HEK293T (cell line): ENCODE measurements around the gene TBC1D10A.

Source experiments
- CTCF ChIA-PET: fragments of 350-600 bp; formaldehyde crosslinking; extraction: SDS; loops from one replicate; lab custom pipeline; 2021; ENCODE audit warnings: antibody characterized with exemption, inconsistent platforms; lab: Yijun Ruan, JAX
- POLR2A ChIA-PET: fragments of 350-600 bp; formaldehyde crosslinking; extraction: SDS; loops from one replicate; lab custom pipeline; 2020; ENCODE audit warnings: antibody characterized with exemption, inconsistent platforms; lab: Yijun Ruan, JAX
- DNase-seq: peaks from one replicate; pipeline ENCODE4 v3.0.0; 2012; ENCODE audit warnings: mixed read lengths; ENCODE audit errors: extremely low spot score
- ARNT ChIP-seq: fragments of 450-650 bp; IDR thresholded peaks from 2 replicates; pipeline ENCODE4 v1.6.1; 2017; ENCODE audit warnings: mild to moderate bottlenecking
- BHLHE40 ChIP-seq: fragments of 450-650 bp; IDR thresholded peaks from 2 replicates; pipeline ENCODE4 v1.6.1; 2016; ENCODE audit warnings: mild to moderate bottlenecking, moderate library complexity, borderline replicate concordance
- CTBP1 ChIP-seq: fragments of 450-650 bp; IDR thresholded peaks from 2 replicates; pipeline ENCODE4 v1.6.1; 2016; ENCODE audit warnings: borderline replicate concordance
- ELF4 ChIP-seq: fragments of 450-650 bp; IDR thresholded peaks from 2 replicates; pipeline ENCODE4 v1.6.1; 2017; ENCODE audit warnings: antibody characterized with exemption
- FOXA1 ChIP-seq: fragments of 450-650 bp; IDR thresholded peaks from 2 replicates; pipeline ENCODE4 v1.6.1; 2016; ENCODE audit warnings: mild to moderate bottlenecking
- FOXK2 ChIP-seq: fragments of 450-650 bp; IDR thresholded peaks from 2 replicates; pipeline ENCODE4 v1.6.1; 2016; ENCODE audit warnings: mild to moderate bottlenecking
- FOXM1 ChIP-seq: fragments of 450-650 bp; IDR thresholded peaks from 2 replicates; pipeline ENCODE4 v1.6.1; 2017; ENCODE audit warnings: mild to moderate bottlenecking, borderline replicate concordance
- HDGF ChIP-seq: fragments of 450-650 bp; IDR thresholded peaks from 2 replicates; pipeline ENCODE4 v1.6.1; 2017; ENCODE audit warnings: antibody characterized with exemption, borderline replicate concordance
- L3MBTL2 ChIP-seq: fragments of 450-650 bp; conservative IDR thresholded peaks from 2 replicates; pipeline ENCODE4 v1.6.1; 2016; ENCODE audit warnings: mild to moderate bottlenecking
- LEF1 ChIP-seq: fragments of 450-650 bp; IDR thresholded peaks from 2 replicates; pipeline ENCODE4 v1.6.1; 2017; ENCODE audit warnings: mild to moderate bottlenecking, borderline replicate concordance
- NFRKB ChIP-seq: fragments of 450-650 bp; IDR thresholded peaks from 2 replicates; pipeline ENCODE4 v1.6.1; 2016; ENCODE audit warnings: mild to moderate bottlenecking, moderate library complexity
- PKNOX1 ChIP-seq: fragments of 450-650 bp; IDR thresholded peaks from 2 replicates; pipeline ENCODE4 v1.6.1; 2016
- SP1 ChIP-seq: fragments of 450-650 bp; IDR thresholded peaks from 2 replicates; pipeline ENCODE4 v1.6.1; 2017
- SUZ12 ChIP-seq: fragments of 450-650 bp; IDR thresholded peaks from 2 replicates; pipeline ENCODE4 v1.6.1; 2016; ENCODE audit warnings: mild to moderate bottlenecking
- TARDBP ChIP-seq: fragments of 450-650 bp; IDR thresholded peaks from 2 replicates; pipeline ENCODE4 v1.6.1; 2016
- ZNF384 ChIP-seq: fragments of 450-650 bp; IDR thresholded peaks from 2 replicates; pipeline ENCODE4 v1.6.1; 2016

TBC1D10A gene

GRCh38 chr22:30337461-30337778 is 10.7 kb upstream of the TBC1D10A start:
- CTCF ChIA-PET: no interaction called here
- DNase-seq: no peak
- TF ChIP-seq SUZ12 (no peak), NFRKB (no peak), FOXK2 (no peak), CTBP1 (no peak), FOXM1 (no peak), PKNOX1 (no peak), LEF1 (no peak), ZNF384 (no peak), HDGF (no peak), ARNT (no peak), ELF4 (no peak), FOXA1 (no peak), TARDBP (no peak), L3MBTL2 (no peak), BHLHE40 (no peak), SP1 (no peak)
- POLR2A ChIA-PET: interaction anchor here (1.0 kb wide), 1 partner anchor 9 kb away, joined by 3 read pairs; no protein-coding TSS in a partner anchor

GRCh38 chr22:30336752-30337460 is 10.2 kb upstream of the TBC1D10A start:
- POLR2A ChIA-PET: interaction anchor here (1.0 kb wide), 1 partner anchor 10 kb away, joined by 3 read pairs; no protein-coding TSS in a partner anchor
- DNase-seq: no peak

GRCh38 chr22:30335236-30335635 is 8.5 kb upstream of the TBC1D10A start:
- CTCF ChIA-PET: no interaction called here
- POLR2A ChIA-PET: no interaction called here
- TF ChIP-seq L3MBTL2: no peak
- no peak for TF ChIP-seq FOXA1
- no peak for TF ChIP-seq NFRKB
- TF ChIP-seq ELF4: no peak
- TF ChIP-seq BHLHE40: no peak
- TF ChIP-seq LEF1: no peak
- DNase-seq: no peak

More at GRCh38 chr22:30336752-30337460, 10.2 kb upstream of the TBC1D10A start:
- CTCF ChIA-PET: no interaction called here
- TF ChIP-seq FOXM1 (no peak), HDGF (no peak), TARDBP (no peak), L3MBTL2 (no peak), PKNOX1 (no peak), FOXA1 (no peak), SUZ12 (no peak), SP1 (no peak), FOXK2 (no peak), ARNT (no peak), BHLHE40 (no peak), CTBP1 (no peak), NFRKB (no peak), ELF4 (no peak), ZNF384 (no peak), LEF1 (no peak)

- no peak for TF ChIP-seq FOXM1
- TF ChIP-seq LEF1: no peak
- TF ChIP-seq SP1: no peak
- no peak for TF ChIP-seq ARNT
- TF ChIP-seq HDGF: no peak
- no peak for TF ChIP-seq CTBP1
- TF ChIP-seq NFRKB: no peak
- no peak for TF ChIP-seq FOXA1
- TF ChIP-seq SUZ12: no peak
- no peak for TF ChIP-seq L3MBTL2
- TF ChIP-seq BHLHE40: no peak
- no peak for TF ChIP-seq FOXK2
- TF ChIP-seq ELF4: no peak
- DNase-seq: no peak
- ChIA-PET CTCF (no interaction called here), POLR2A (no interaction called here)
Measured at GRCh38 chr22:30334646-30335045, 7.9 kb upstream of the TBC1D10A start.

GRCh38 chr22:30333707-30334087 is 7.0 kb upstream of the TBC1D10A start:
- POLR2A ChIA-PET: interaction anchor here (3.0 kb wide), 1 partner anchor 23 kb away, joined by 13 read pairs; the partner anchor contains the start of genes CCDC157 and SF3A1
- no peak for DNase-seq
- TF ChIP-seq BHLHE40 (no peak), FOXA1 (no peak), SP1 (no peak), ELF4 (no peak), NFRKB (no peak), LEF1 (no peak), FOXK2 (no peak), ARNT (no peak), PKNOX1 (no peak), HDGF (no peak), L3MBTL2 (no peak), TARDBP (no peak)
- CTCF ChIA-PET: no interaction called here
